Measurements from ENCODE around the gene MYOM3.
A peak's percentile ranks its signal among the peaks of the same experiment; 100 is the strongest.

Gene MYOM3

GRCh38 chr1:24074817-24075589, 36.9 kb downstream of the MYOM3 start:
- H3K27me3 ChIP-seq (ENCODE audit: control insufficient read depth, insufficient read depth, low read length): peaks cover 3% of the 10 kb centered on the region
- H3K4me1 ChIP-seq (ENCODE audit: control insufficient read depth, insufficient read depth, low read length): peaks cover 9% of the 10 kb centered on the region
- H3K4me3 ChIP-seq (ENCODE audit: low read depth, low read length): no peak overlapping the region
- no peaks in the 10 kb centered on the region for H3K9me3 ChIP-seq (ENCODE audit: control insufficient read depth, insufficient read depth, low read length)
- no peak overlapping the region for H3K9ac ChIP-seq (ENCODE audit: low read depth, low read length)
- H3K36me3 ChIP-seq (ENCODE audit: control insufficient read depth, insufficient read depth, low read length): no peaks in the 10 kb centered on the region

- peaks cover 9% of the 10 kb centered on the region for H3K4me1 ChIP-seq (ENCODE audit: control insufficient read depth, insufficient read depth, low read length)
- no peaks in the 10 kb centered on the region for H3K36me3 ChIP-seq (ENCODE audit: control insufficient read depth, insufficient read depth, low read length)
- H3K27me3 ChIP-seq (ENCODE audit: control insufficient read depth, insufficient read depth, low read length): peaks cover 3% of the 10 kb centered on the region
- H3K4me3 ChIP-seq (ENCODE audit: low read depth, low read length): no peak overlapping the region
- H3K9ac ChIP-seq (ENCODE audit: low read depth, low read length): no peak overlapping the region
- H3K9me3 ChIP-seq (ENCODE audit: control insufficient read depth, insufficient read depth, low read length): no peaks in the 10 kb centered on the region
Measured at GRCh38 chr1:24074196-24074595, 37.7 kb downstream of the MYOM3 start.

DNA sequence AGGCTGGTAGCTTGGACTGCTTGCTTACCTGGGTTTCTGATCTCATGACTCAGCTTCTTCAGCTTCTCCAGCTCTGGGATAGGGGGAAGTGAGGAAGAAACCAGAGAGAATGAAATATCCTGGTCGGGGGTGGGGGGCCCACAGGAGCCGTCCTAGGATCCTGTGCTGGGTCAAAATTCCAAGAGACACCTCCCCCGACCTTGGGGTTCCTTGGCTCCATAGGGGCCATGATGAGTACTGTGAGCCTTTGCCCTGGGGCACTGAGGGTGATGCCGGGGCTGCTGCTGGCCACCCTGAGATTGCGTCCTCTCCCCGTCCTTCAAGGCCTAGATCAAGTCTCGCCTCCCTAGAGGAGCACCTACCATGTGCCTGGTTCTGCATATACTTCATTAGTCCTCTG, 40.0 kb downstream of the MYOM3 start:
- Histone ChIP-seq H3K9me3 (ENCODE audit: control insufficient read depth, insufficient read depth, low read length) (no peaks in the 10 kb centered on the region), H3K27me3 (ENCODE audit: control insufficient read depth, insufficient read depth, low read length) (peaks cover 3% of the 10 kb centered on the region), H3K4me1 (ENCODE audit: control insufficient read depth, insufficient read depth, low read length) (peaks cover 6% of the 10 kb centered on the region), H3K4me3 (ENCODE audit: low read depth, low read length) (no peak overlapping the region), H3K36me3 (ENCODE audit: control insufficient read depth, insufficient read depth, low read length) (no peaks in the 10 kb centered on the region), H3K9ac (ENCODE audit: low read depth, low read length) (no peak overlapping the region)

GRCh38 chr1:24070821-24071393, 41.0 kb downstream of the MYOM3 start:
- H3K4me1 ChIP-seq (ENCODE audit: control insufficient read depth, insufficient read depth, low read length): peaks cover 6% of the 10 kb centered on the region
- H3K4me3 ChIP-seq (ENCODE audit: low read depth, low read length): peak overlapping the region; percentile 45
- no peaks in the 10 kb centered on the region for H3K36me3 ChIP-seq (ENCODE audit: control insufficient read depth, insufficient read depth, low read length)
- H3K9ac ChIP-seq (ENCODE audit: low read depth, low read length): no peak overlapping the region
- peaks cover 3% of the 10 kb centered on the region for H3K27me3 ChIP-seq (ENCODE audit: control insufficient read depth, insufficient read depth, low read length)
- no peaks in the 10 kb centered on the region for H3K9me3 ChIP-seq (ENCODE audit: control insufficient read depth, insufficient read depth, low read length)

DNA sequence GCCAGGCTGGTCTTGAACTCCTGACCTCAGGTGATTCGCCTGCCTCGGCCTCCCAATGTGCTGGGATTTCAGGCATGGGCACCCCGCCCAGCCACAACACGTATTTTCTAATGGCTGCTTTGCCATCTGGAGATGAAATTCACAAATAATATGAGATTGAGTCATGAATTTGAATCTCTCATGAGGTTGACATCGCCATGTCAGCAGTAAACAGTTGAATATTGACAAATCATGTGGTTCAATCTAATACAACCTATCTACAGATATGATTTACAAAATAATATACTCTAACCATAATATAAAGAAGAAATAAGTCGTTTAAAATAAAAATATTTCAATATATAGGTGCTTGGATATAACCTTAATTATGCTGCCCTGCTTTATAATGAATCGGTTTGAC, 42.1 kb downstream of the MYOM3 start:
- Histone ChIP-seq H3K27me3 (ENCODE audit: control insufficient read depth, insufficient read depth, low read length) (peaks cover 3% of the 10 kb centered on the region), H3K9me3 (ENCODE audit: control insufficient read depth, insufficient read depth, low read length) (no peaks in the 10 kb centered on the region), H3K36me3 (ENCODE audit: control insufficient read depth, insufficient read depth, low read length) (no peaks in the 10 kb centered on the region), H3K4me3 (ENCODE audit: low read depth, low read length) (no peak overlapping the region), H3K4me1 (ENCODE audit: control insufficient read depth, insufficient read depth, low read length) (peaks cover 6% of the 10 kb centered on the region), H3K9ac (ENCODE audit: low read depth, low read length) (no peak overlapping the region)

GRCh38 chr1:24067978-24068377, 44.0 kb downstream of the MYOM3 start:
- Histone ChIP-seq H3K9ac (ENCODE audit: low read depth, low read length) (no peak overlapping the region), H3K27me3 (ENCODE audit: control insufficient read depth, insufficient read depth, low read length) (peaks cover 3% of the 10 kb centered on the region), H3K4me1 (ENCODE audit: control insufficient read depth, insufficient read depth, low read length) (peaks cover 6% of the 10 kb centered on the region), H3K4me3 (ENCODE audit: low read depth, low read length) (no peak overlapping the region), H3K36me3 (ENCODE audit: control insufficient read depth, insufficient read depth, low read length) (no peaks in the 10 kb centered on the region), H3K9me3 (ENCODE audit: control insufficient read depth, insufficient read depth, low read length) (no peaks in the 10 kb centered on the region)

DNA sequence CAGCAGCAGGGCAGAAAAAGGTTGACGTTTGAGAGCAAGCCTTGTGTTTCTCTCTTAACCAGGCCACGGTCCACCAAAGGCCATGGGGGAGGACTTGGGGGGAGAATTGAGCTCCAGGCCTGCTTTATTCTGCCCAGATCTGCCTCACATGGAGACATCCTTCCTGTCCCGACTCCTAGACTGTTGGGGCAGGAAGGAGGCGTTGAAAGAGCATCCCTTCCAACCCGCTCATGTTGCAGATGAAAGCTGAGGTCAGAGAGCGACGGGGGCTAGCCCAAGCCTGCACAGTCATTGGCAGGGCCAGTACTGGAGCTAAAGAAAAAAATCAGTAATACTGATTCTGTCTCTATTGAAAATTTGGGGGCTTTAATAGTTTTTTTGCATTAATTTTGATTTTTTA, 46.6 kb downstream of the MYOM3 start:
- H3K36me3 ChIP-seq (ENCODE audit: control insufficient read depth, insufficient read depth, low read length): no peaks in the 10 kb centered on the region
- no peaks in the 10 kb centered on the region for H3K4me1 ChIP-seq (ENCODE audit: control insufficient read depth, insufficient read depth, low read length)
- no peak overlapping the region for H3K9ac ChIP-seq (ENCODE audit: low read depth, low read length)
- no peak overlapping the region for H3K4me3 ChIP-seq (ENCODE audit: low read depth, low read length)
- no peaks in the 10 kb centered on the region for H3K9me3 ChIP-seq (ENCODE audit: control insufficient read depth, insufficient read depth, low read length)
- no peaks in the 10 kb centered on the region for H3K27me3 ChIP-seq (ENCODE audit: control insufficient read depth, insufficient read depth, low read length)

- no peak overlapping the region for H3K4me3 ChIP-seq (ENCODE audit: low read depth, low read length)
- H3K27me3 ChIP-seq (ENCODE audit: control insufficient read depth, insufficient read depth, low read length): no peaks in the 10 kb centered on the region
- H3K4me1 ChIP-seq (ENCODE audit: control insufficient read depth, insufficient read depth, low read length): no peaks in the 10 kb centered on the region
- H3K9me3 ChIP-seq (ENCODE audit: control insufficient read depth, insufficient read depth, low read length): no peaks in the 10 kb centered on the region
- H3K9ac ChIP-seq (ENCODE audit: low read depth, low read length): no peak overlapping the region
- H3K36me3 ChIP-seq (ENCODE audit: control insufficient read depth, insufficient read depth, low read length): no peaks in the 10 kb centered on the region
Measured at GRCh38 chr1:24062221-24062620, 49.7 kb downstream of the MYOM3 start.

DNA sequence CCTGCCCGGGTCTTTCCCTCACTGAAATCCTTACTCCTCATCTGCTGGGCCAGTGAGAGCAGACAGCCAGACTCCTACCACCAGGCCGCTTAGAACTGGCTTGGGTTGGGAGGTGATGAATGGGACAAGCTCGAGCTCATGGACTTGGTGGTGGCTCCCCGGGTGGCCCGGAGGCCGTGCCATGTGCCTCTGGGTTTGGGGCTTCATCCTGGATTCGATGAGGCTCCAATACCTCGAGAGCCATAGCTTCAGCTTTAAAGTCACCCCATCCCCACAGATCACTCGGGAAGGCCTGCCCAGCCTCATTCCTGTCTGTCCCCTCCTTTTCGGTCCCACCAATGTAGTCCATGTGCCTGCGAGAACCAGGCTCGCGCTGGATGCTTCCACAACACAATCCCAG, 51.5 kb downstream of the MYOM3 start:
- H3K27me3 ChIP-seq (ENCODE audit: control insufficient read depth, insufficient read depth, low read length): no peaks in the 10 kb centered on the region
- H3K9ac ChIP-seq (ENCODE audit: low read depth, low read length): no peak overlapping the region
- H3K4me1 ChIP-seq (ENCODE audit: control insufficient read depth, insufficient read depth, low read length): no peaks in the 10 kb centered on the region
- no peak overlapping the region for H3K4me3 ChIP-seq (ENCODE audit: low read depth, low read length)
- no peaks in the 10 kb centered on the region for H3K9me3 ChIP-seq (ENCODE audit: control insufficient read depth, insufficient read depth, low read length)
- no peaks in the 10 kb centered on the region for H3K36me3 ChIP-seq (ENCODE audit: control insufficient read depth, insufficient read depth, low read length)

DNA sequence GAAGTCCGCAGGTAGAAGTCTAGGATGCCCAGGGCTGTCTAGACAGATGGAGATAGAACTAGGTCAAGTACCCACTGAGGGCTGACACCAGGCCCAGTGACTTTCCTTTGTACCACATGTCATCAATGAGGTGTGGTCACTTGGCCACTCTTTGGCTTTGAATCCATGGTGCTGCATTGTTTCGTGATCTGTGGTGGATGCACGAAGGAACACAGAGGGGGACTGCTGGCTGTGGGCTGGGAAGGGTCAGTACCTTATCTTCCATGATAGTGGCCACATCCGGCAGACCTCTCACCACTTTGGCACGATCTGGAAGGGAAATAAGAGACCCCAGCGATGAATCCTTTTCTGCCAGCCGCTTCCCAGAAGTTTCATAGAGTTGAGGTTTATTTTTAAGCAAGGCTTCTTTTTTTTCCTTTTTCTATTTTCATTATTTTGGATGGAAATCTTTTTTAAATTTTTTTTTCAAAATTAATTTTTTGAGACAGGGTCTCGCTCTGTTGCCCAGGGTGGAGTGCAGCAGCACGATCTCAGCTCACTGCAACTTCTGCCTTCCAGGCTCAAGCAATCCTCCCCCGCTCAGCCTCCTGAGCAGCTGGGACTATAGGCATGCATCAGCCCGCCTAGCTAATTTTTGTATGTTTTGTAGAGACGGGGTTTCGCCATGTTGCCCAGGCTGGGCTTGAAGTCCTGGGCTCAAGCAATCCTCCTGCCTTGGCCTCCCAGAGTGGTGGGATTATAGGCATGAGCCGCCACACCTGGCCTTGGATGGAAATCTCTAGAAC, 53.1 kb downstream of the MYOM3 start:
- H3K4me1 ChIP-seq (ENCODE audit: control insufficient read depth, insufficient read depth, low read length): no peaks in the 10 kb centered on the region
- no peaks in the 10 kb centered on the region for H3K36me3 ChIP-seq (ENCODE audit: control insufficient read depth, insufficient read depth, low read length)
- H3K27me3 ChIP-seq (ENCODE audit: control insufficient read depth, insufficient read depth, low read length): no peaks in the 10 kb centered on the region
- no peak overlapping the region for H3K9ac ChIP-seq (ENCODE audit: low read depth, low read length)
- H3K9me3 ChIP-seq (ENCODE audit: control insufficient read depth, insufficient read depth, low read length): no peaks in the 10 kb centered on the region
- no peak overlapping the region for H3K4me3 ChIP-seq (ENCODE audit: low read depth, low read length)

DNA sequence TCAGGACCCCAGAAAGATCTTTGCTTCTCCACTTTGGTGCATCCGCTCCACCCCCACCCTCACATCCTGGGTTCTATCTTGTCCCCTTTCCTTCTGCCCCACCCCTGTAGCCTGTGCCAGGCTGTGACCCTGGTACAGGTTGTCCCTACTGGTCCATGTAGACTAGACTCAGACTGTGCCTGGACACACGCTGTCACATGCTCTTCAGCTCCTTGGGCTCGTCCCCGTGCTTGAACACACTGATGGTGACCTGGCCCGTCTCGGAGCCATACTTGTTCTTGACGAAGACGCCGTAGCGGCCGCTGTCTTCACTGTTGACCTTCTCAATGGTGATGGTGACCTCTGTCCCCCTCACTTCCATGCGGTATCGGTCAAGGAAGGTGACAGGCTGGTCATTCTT, 54.8 kb downstream of the MYOM3 start:
- H3K4me3 ChIP-seq (ENCODE audit: low read depth, low read length): no peak overlapping the region
- no peak overlapping the region for H3K9ac ChIP-seq (ENCODE audit: low read depth, low read length)
- no peaks in the 10 kb centered on the region for H3K36me3 ChIP-seq (ENCODE audit: control insufficient read depth, insufficient read depth, low read length)
- H3K4me1 ChIP-seq (ENCODE audit: control insufficient read depth, insufficient read depth, low read length): no peaks in the 10 kb centered on the region
- no peaks in the 10 kb centered on the region for H3K27me3 ChIP-seq (ENCODE audit: control insufficient read depth, insufficient read depth, low read length)
- H3K9me3 ChIP-seq (ENCODE audit: control insufficient read depth, insufficient read depth, low read length): no peaks in the 10 kb centered on the region

- no peaks in the 10 kb centered on the region for H3K36me3 ChIP-seq (ENCODE audit: control insufficient read depth, insufficient read depth, low read length)
- no peaks in the 10 kb centered on the region for H3K9me3 ChIP-seq (ENCODE audit: control insufficient read depth, insufficient read depth, low read length)
- no peaks in the 10 kb centered on the region for H3K27me3 ChIP-seq (ENCODE audit: control insufficient read depth, insufficient read depth, low read length)
- H3K4me1 ChIP-seq (ENCODE audit: control insufficient read depth, insufficient read depth, low read length): no peaks in the 10 kb centered on the region
- no peak overlapping the region for H3K4me3 ChIP-seq (ENCODE audit: low read depth, low read length)
- no peak overlapping the region for H3K9ac ChIP-seq (ENCODE audit: low read depth, low read length)
Measured at GRCh38 chr1:24055681-24056080, 56.3 kb downstream of the MYOM3 start.

All from iPS-15b (cell line).